GM06990 (cell line): Measurements from ENCODE around the gene FIP1L1.

Experiments
- DNase-seq: peaks from one replicate; pipeline ENCODE4 v3.0.0-alpha.2; 2011; ENCODE audit not compliant: insufficient read length; ENCODE audit errors: extremely low read depth
- H3K27me3 ChIP-seq: replicated peaks from 2 replicates; pipeline ENCODE4 v1.6.0; 2011; ENCODE audit warnings: low read length; ENCODE audit not compliant: control insufficient read depth, insufficient read depth
- H3K36me3 ChIP-seq: 2 replicates; pipeline ENCODE4 v1.5.1; 2011; ENCODE audit warnings: low read length; ENCODE audit not compliant: control insufficient read depth, insufficient read depth
- H3K4me3 ChIP-seq: replicated peaks from 2 replicates; pipeline ENCODE4 v1.5.1; 2011; ENCODE audit warnings: low read depth, mild to moderate bottlenecking, control low read depth, low read length
- TF ChIP-seq, protein P1 (sequence below): IDR thresholded peaks from 2 replicates; pipeline ENCODE4 v1.5.1; 2011; ENCODE audit warnings: low read length, control low read depth, mild to moderate bottlenecking, inconsistent platforms; ENCODE audit not compliant: insufficient read depth, poor library complexity, severe bottlenecking

The FIP1L1 gene

DNA sequence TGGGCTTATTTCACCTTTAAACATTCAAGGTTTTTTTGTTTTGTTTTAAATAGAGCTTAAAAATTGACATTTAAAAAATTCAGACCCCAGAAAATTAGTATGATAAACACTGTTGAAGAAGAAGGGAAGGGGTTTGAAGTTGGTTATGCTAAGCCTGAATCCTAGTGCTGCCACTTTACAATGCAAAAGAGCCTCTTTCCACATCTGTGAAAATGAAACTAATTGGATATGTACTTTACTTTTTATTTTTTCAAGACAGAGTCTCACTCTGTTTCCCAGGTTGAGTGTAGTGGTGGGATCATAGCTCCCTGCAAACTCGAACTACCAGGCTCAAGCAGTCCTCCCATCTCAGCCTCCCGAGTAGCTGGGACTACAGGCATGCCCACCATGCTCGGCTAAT lies 41.8 kb downstream of the FIP1L1 start:
- TF ChIP-seq, protein P1, sequence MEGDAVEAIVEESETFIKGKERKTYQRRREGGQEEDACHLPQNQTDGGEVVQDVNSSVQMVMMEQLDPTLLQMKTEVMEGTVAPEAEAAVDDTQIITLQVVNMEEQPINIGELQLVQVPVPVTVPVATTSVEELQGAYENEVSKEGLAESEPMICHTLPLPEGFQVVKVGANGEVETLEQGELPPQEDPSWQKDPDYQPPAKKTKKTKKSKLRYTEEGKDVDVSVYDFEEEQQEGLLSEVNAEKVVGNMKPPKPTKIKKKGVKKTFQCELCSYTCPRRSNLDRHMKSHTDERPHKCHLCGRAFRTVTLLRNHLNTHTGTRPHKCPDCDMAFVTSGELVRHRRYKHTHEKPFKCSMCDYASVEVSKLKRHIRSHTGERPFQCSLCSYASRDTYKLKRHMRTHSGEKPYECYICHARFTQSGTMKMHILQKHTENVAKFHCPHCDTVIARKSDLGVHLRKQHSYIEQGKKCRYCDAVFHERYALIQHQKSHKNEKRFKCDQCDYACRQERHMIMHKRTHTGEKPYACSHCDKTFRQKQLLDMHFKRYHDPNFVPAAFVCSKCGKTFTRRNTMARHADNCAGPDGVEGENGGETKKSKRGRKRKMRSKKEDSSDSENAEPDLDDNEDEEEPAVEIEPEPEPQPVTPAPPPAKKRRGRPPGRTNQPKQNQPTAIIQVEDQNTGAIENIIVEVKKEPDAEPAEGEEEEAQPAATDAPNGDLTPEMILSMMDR: no peak
- DNase-seq: no peak
- no peaks in the 10 kb centered on the region for H3K27me3 ChIP-seq
- H3K4me3 ChIP-seq: no peak overlapping the region
- H3K36me3 ChIP-seq: no peaks in the 10 kb centered on the region

DNA sequence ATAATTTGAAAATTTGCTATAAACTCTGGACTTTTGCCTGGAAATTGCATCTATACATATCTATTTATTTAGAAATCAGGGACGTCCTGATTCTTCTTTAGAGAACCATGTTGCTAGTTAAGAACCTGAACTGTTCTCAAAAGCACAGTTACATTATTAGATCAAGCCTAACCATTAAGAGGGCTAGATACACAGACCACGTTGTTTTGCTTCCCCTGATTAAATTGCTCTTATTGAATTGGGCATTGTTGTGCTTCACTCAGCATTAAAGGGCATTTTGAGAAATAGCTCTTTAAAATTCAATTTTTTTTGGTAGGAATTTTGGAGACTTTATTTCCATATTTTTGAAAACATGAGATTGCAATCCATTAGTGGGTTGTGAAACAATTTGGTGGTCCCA lies 44.4 kb downstream of the FIP1L1 start:
- TF ChIP-seq, protein P1: no peak
- no peak for DNase-seq

DNA sequence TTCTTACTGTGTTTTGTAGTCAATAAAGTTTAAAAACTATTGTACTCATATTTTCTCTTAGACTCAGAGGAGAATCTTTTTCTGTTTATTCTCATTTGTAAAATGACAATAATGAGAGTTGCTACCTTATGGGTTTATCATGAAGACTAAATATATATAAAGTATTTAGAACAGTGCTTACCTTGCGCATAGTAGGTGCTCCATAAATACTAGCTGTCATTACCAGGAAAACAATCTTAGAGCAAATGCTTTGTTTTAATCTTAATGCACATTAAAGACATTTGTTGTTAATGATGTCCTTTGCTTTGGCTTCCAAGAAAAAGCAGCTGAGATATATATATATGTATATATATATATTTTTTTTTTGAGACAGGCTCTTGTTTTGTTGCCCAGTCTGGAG lies 44.9 kb downstream of the FIP1L1 start:
- Histone ChIP-seq H3K27me3 (no peaks in the 10 kb centered on the region), H3K36me3 (no peaks in the 10 kb centered on the region; the same call in none of the 2 replicates), H3K4me3 (no peak overlapping the region)
- TF ChIP-seq, protein P1: no peak
- DNase-seq: no peak

More for the DNA sequence above, 44.4 kb downstream of the FIP1L1 start:
- H3K27me3 ChIP-seq: no peaks in the 10 kb centered on the region
- no peak overlapping the region for H3K4me3 ChIP-seq
- no peaks in the 10 kb centered on the region for H3K36me3 ChIP-seq

DNA sequence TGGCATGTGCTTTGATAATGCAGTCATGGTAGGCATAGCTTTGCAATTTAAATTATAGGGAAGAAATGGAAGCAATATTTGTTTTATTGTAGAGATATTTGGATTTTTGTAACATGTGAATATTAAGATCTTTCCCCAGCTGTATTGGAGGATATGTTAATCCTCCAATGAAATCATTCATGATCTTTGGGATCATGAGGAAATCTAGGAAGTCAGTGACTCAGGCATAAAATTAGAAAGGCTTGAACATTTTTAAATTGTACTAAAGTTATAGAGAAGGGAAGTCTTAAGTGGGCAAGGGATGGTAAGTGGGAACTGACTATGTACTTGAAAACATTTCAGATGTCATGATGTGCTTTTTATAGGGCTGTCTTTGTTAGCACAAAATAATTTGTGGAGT lies 46.8 kb downstream of the FIP1L1 start:
- no peak overlapping the region for H3K4me3 ChIP-seq
- TF ChIP-seq, protein P1: no peak
- DNase-seq: no peak
- H3K27me3 ChIP-seq: no peaks in the 10 kb centered on the region
- H3K36me3 ChIP-seq: no peaks in the 10 kb centered on the region; the same call in none of the 2 replicates

DNA sequence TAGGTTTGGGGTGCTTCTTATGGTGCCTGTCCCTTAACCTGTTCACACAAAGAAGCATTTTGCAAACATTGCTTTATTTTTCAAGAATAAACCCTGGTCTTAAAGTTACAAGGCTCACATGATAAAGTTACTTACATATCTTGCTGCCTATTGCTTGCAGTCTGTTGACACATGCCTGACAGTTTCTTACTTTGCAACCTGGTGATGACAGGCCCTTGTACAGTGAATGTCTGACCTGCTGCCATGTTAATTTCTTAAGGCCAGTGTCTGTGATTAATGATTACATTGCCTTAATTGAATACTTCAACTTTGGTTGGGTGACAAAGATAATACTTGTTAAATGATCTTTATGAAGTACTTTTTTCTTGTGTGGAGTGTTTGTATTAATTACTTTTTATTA lies 49.9 kb downstream of the FIP1L1 start:
- TF ChIP-seq, protein P1: no peak
- Histone ChIP-seq H3K4me3 (no peak overlapping the region), H3K27me3 (no peaks in the 10 kb centered on the region), H3K36me3 (peaks cover 1% of the 10 kb centered on the region)
- DNase-seq: no peak

DNA sequence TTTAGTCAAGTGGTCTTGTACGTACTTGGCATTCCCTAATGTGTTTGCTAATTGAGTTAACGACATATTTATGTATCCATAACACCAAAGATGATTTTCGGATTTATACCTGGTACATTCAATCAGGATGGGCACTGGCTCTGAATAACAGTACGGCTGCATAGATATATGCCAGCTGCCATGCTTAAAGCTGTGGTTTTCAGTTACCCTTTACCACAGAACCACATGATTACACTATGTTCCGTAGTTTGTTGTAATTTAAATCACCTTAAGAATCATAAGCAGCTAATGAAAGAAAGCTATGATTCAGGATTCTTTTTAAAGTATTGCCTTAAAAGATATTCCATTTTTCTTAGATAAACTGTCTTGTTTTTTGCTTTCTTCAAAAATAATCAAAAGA lies 53.6 kb downstream of the FIP1L1 start:
- DNase-seq: no peak
- Histone ChIP-seq H3K4me3 (no peak overlapping the region), H3K36me3 (peaks cover 2% of the 10 kb centered on the region), H3K27me3 (no peaks in the 10 kb centered on the region)
- TF ChIP-seq, protein P1: no peak
